Measurements from ENCODE around the gene GCK.

DNA sequence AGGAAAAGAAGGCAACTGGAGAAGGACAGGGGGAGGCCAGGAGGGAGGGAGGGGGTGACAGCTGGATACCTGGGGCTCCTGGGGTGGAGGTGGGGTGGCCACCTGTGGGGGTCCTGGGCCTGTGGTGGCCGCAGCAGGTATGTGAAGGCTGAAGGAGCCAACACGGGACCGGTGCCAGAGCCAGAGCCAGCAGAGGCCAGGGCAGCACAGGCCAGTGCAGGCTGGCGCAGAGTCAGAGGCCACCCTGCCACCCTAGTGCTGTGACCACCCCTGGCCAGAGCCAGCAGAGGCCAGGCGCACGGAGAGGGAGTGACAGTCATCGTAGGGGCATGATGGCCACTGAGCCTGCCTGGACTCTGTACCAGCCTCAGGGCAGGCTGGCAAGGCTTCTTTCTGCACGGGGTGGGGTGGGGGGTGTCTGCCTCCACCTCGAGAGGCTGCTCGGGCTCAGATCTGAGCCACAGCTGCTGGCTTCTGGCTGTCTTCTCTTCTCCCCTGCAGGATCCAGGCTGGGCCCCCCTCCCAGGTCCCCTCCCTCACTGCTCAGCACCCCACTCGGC lies 40.4 kb upstream of the GCK start:
- TF ChIP-seq CTCF (IDR thresholded peaks at IDR 0.05) (no peak), POLR2A (IDR thresholded peaks at IDR 0.05) (no peak)

Measured in adrenal gland (tissue), 5 donors.